H1 (cell line): ENCODE measurements around the gene ARHGAP28.

ENCODE experiments used
- CHD1 ChIP-seq: IDR thresholded peaks from 2 replicates; pipeline ENCODE4 v1.6.1; 2012; ENCODE audit warnings: low read depth, low read length, improper control_type of control experiment
- CTCF ChIP-seq, 3 experiments: IDR thresholded peaks; 1 replicate in 2 of 3; 2 replicates in 1 of 3; pipeline versions ENCODE4 v1.5.1 to v1.6.1; 2011; ENCODE audit warnings: low read length in 3 of 3, mild to moderate bottlenecking in 3 of 3, inconsistent platforms in 2 of 3, low read depth in 1 of 3, moderate library complexity in 1 of 3; ENCODE audit not compliant: insufficient read depth in 1 of 3; ENCODE audit errors: control extremely low read depth in 1 of 3
- SUZ12 ChIP-seq: fragments of 200-600 bp; sonication (generic); IDR thresholded peaks from 2 replicates; pipeline ENCODE4 v1.6.1; 2012; ENCODE audit warnings: mild to moderate bottlenecking, inconsistent platforms, low read length, moderate library complexity, mixed read lengths

- TF ChIP-seq CHD1 (no peak), SUZ12 (no peak), CTCF (IDR thresholded peaks at IDR 0.05; ENCODE audit: control extremely low read depth in 1 of 3, insufficient read depth in 1 of 3, low read depth in 1 of 3, low read length in 3 of 3) (no peak)
Observed at GRCh38 chr18:6750411-6750810, 20.9 kb downstream of the ARHGAP28 start.
